Calu3 (cell line): ENCODE data around the gene OR2AG2. TPM values are rescaled to one million over a fixed set of nuclear protein-coding genes. Genes with fewer than 3 reads are reported as not detected.
"Not testable (repeated sequence)": the region's sequence is repeated elsewhere in the genome, so short reads cannot be mapped to it uniquely, and the experiment has no call there.

ENCODE experiments used
- BruUV-seq: library from RNA; stranded (reverse); fragments of 400-500 nt; replicated peaks from 2 replicates; lab custom pipeline; 2021; lab: Mats Ljungman, UMichigan
- CTCF ChIA-PET: fragments of 300-600 bp; sonication (Branson Sonifier 250); formaldehyde crosslinking; loops from one replicate; lab custom pipeline; 2022; ENCODE audit warnings: antibody characterized with exemption; lab: Charles Lee
- DNase-seq: peaks from one replicate; pipeline ENCODE4 v3.0.0; 2022
- H3K27ac Mint-ChIP-seq: one replicate; pipeline ENCODE4 v1.8.0; 2022; ENCODE audit warnings: mixed read lengths; ENCODE audit not compliant: unreplicated experiment
- H3K27me3 Mint-ChIP-seq: one replicate; pipeline ENCODE4 v1.8.0; 2022; ENCODE audit warnings: mixed read lengths; ENCODE audit not compliant: unreplicated experiment
- H3K36me3 Mint-ChIP-seq: one replicate; pipeline ENCODE4 v1.8.0; 2022; ENCODE audit warnings: mild to moderate bottlenecking, moderate library complexity, mixed read lengths; ENCODE audit not compliant: insufficient read depth, unreplicated experiment
- H3K4me1 Mint-ChIP-seq: one replicate; pipeline ENCODE4 v1.8.0; 2022; ENCODE audit warnings: mild to moderate bottlenecking, low read depth, mixed read lengths; ENCODE audit not compliant: unreplicated experiment
- H3K4me3 Mint-ChIP-seq: one replicate; pipeline ENCODE4 v1.8.0; 2022; ENCODE audit warnings: mild to moderate bottlenecking, low read depth, moderate library complexity, mixed read lengths; ENCODE audit not compliant: unreplicated experiment
- H3K9me3 Mint-ChIP-seq: one replicate; pipeline ENCODE4 v1.8.0; 2022; ENCODE audit warnings: low read depth, mixed read lengths; ENCODE audit not compliant: unreplicated experiment
- intact Hi-C: fragments of 100-400 bp; cut with micrococcal nuclease; formaldehyde crosslinking; loops from one replicate; pipeline ENCODE4 v1.10.0; 2022; ENCODE audit not compliant: unreplicated experiment
- total RNA-seq: library from RNA; stranded (reverse); gene quantifications from 2 replicates; pipeline ENCODE4 v1.2.3, GENCODE V29; 2022
- TF ChIP-seq, protein P1 (sequence below): fragments of 200-600 bp; IDR thresholded peaks from one replicate; pipeline ENCODE4 v1.8.0; 2022; ENCODE audit warnings: antibody characterized with exemption; ENCODE audit not compliant: unreplicated experiment

Gene OR2AG2
- total RNA-seq, 1 experiment from 2014 or later, result not detected

DNA sequence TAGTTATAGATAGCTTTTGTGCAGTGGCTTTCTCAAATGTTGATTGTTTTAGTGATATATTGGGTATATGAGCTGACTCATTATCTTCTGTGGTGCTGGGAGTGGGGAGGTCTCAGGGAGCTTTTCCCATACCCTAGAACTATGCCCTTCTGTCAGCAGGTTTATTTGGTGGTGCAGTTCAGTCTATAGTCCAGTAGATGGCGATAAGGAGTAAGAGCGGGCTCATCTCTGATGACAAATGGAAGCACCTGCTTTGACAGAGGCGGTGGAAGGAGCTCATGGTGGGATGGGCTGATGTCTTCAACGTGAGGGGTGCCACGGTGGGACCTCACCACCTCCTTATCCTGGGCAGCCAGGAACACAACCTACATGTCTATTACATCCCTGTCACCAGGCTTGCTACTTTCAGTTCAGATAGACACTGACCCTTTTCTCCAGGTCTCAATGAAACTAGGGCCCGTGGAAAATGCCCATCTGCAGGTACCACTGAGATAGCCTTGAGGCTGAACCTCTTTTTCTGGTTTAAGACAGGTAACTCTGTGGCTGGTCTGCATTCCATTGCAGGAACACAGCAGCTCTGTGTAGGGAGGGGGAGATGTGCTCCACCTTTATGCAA, 40.7 kb upstream of the OR2AG2 start:
- H3K9me3 Mint-ChIP-seq, result peaks cover 2% of the 10 kb centered on the region
- peak; percentile 29 for DNase-seq
- CTCF ChIA-PET, result interaction anchor here (0.6 to 1.5 kb wide), 3 partner anchors 12 to 466 kb away, joined by 3 to 7 read pairs (median 4); no protein-coding TSS in a partner anchor
- intact Hi-C loops, result loop anchor here (1.0 kb wide), 1 partner anchor 466 kb away; no protein-coding TSS in a partner anchor
- no peaks in the 10 kb centered on the region for H3K36me3 Mint-ChIP-seq
- no TSS peak for BruUV-seq
- H3K4me3 Mint-ChIP-seq, result no peak overlapping the region
- TF ChIP-seq, protein P1, sequence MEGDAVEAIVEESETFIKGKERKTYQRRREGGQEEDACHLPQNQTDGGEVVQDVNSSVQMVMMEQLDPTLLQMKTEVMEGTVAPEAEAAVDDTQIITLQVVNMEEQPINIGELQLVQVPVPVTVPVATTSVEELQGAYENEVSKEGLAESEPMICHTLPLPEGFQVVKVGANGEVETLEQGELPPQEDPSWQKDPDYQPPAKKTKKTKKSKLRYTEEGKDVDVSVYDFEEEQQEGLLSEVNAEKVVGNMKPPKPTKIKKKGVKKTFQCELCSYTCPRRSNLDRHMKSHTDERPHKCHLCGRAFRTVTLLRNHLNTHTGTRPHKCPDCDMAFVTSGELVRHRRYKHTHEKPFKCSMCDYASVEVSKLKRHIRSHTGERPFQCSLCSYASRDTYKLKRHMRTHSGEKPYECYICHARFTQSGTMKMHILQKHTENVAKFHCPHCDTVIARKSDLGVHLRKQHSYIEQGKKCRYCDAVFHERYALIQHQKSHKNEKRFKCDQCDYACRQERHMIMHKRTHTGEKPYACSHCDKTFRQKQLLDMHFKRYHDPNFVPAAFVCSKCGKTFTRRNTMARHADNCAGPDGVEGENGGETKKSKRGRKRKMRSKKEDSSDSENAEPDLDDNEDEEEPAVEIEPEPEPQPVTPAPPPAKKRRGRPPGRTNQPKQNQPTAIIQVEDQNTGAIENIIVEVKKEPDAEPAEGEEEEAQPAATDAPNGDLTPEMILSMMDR, result peak; percentile 79
- H3K27ac Mint-ChIP-seq, result no peak overlapping the region
- no peaks in the 10 kb centered on the region for H3K4me1 Mint-ChIP-seq
- no peaks in the 10 kb centered on the region for H3K27me3 Mint-ChIP-seq

DNA sequence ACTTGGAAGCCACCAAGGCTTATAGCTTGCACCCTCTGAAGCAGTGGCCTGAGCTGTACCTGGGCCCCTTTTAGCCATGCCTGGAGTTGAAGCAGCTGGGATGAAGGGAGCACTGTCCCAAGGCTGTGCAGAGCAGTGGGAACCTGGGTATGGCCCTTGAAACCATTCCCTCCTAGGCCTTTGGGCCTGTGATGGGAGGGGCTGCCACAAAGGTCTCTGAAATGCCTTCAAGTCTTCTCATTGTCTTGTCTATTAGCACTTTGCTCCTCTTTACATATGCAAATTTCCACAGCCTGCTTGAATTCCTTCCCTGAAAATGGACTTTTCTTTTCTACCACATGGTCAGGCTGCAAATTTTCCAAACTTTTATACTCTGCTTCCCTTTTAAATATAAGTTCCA, 29.3 kb upstream of the OR2AG2 start:
- intact Hi-C loops, CTCF ChIA-PET, H3K4me1 Mint-ChIP-seq, H3K27ac Mint-ChIP-seq, H3K9me3 Mint-ChIP-seq, H3K36me3 Mint-ChIP-seq, BruUV-seq, DNase-seq, H3K4me3 Mint-ChIP-seq: not testable (repeated sequence)
- H3K27me3 Mint-ChIP-seq, result peaks cover 15% of the 10 kb centered on the region

DNA sequence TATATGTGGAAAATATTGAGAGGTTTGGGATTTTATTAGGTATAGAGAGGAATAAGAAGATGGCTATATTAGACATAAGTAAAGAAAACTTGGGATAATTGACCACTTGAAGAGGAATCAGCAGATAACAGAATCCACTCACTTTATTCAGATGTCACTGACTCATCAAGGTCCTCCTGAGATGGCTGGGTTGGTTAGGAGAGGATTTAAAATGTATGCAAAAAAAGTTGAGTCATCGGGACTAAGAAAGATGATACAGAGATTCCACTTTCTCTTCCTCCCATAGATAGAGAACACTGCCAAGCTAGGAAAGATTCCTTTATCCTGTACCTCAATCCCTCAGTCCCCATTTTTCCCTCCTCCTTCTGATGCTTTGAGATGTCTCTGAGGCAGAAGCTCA, 27.6 kb upstream of the OR2AG2 start, which contains the start of gene OR6A2:
TSS of gene OR6A2 (minus strand) at position 288 of the 400 bp plus-strand sequence. CDS start 3,981 bp downstream, outside the sequence.
- intact Hi-C loops, result no loop called here
- H3K27ac Mint-ChIP-seq, result no peak within 1 kb of the TSS
- no peaks in the 10 kb centered on the region for H3K36me3 Mint-ChIP-seq
- no peak within 1 kb of the TSS for H3K4me3 Mint-ChIP-seq
- TF ChIP-seq, protein P1, result no peak
- BruUV-seq, result no TSS peak
- H3K27me3 Mint-ChIP-seq, result peaks cover 15% of the 10 kb centered on the region
- no peak for DNase-seq
- CTCF ChIA-PET, result no interaction called here
- H3K4me1 Mint-ChIP-seq, result no peaks in the 10 kb centered on the region
- no peaks in the 10 kb centered on the region for H3K9me3 Mint-ChIP-seq

DNA sequence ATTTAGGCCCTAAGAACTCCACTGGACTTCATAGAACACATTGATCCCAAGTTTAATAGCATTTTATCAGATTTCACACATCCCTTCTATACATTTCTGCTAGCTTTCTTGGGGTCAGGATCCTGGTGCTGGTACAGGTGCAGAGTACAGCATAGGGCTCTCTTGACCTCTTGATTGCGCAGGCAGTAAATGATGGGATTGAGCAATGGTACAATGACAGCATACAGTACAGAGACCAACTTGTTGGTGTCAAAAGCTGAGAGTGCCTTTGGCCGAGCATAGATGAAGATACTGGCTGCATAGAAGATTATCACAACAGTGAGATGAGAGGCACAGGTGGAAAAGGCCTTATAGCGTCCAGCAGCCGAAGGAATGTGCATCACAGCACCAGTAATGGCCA, 22.9 kb upstream of the OR2AG2 start:
- H3K4me1 Mint-ChIP-seq, result no peaks in the 10 kb centered on the region
- TF ChIP-seq, protein P1, result no peak
- no peaks in the 10 kb centered on the region for H3K9me3 Mint-ChIP-seq
- no peaks in the 10 kb centered on the region for H3K36me3 Mint-ChIP-seq
- DNase-seq, result no peak
- no peak overlapping the region for H3K4me3 Mint-ChIP-seq
- CTCF ChIA-PET, result no interaction called here
- H3K27me3 Mint-ChIP-seq, result peaks cover 2% of the 10 kb centered on the region
- intact Hi-C loops, result no loop called here
- no peak overlapping the region for H3K27ac Mint-ChIP-seq
- no TSS peak for BruUV-seq

DNA sequence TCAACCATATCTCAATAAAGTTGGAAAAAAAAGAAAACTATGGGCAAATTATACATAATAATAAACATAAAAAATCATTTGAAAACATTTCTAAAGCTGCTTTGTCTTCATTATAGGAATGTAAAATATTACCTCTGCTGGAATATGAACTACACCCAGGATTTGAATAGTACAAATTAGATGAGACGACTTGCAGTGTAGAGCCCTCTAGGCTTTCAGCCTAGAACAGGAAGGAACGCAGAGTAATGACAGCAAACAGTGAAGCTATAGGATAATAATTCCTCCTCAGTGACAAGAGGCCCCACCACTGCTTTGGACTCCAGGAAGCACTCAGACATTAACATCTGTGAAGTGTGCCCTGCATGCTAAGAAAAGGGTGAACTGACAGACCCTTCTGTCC, 18.8 kb upstream of the OR2AG2 start:
- no peak for DNase-seq
- CTCF ChIA-PET, result no interaction called here
- Mint-ChIP-seq H3K4me1 (no peaks in the 10 kb centered on the region), H3K27ac (no peak overlapping the region), H3K27me3 (peaks cover 14% of the 10 kb centered on the region), H3K9me3 (no peaks in the 10 kb centered on the region), H3K4me3 (no peak overlapping the region), H3K36me3 (peaks cover 4% of the 10 kb centered on the region)
- no TSS peak for BruUV-seq
- TF ChIP-seq, protein P1, result no peak
- intact Hi-C loops, result no loop called here
